ENCODE results near the gene STK11IP.

GRCh38 chr2:219566640-219567039 lies 31.0 kb upstream of the STK11IP start:
- TF ChIP-seq CTCF (IDR thresholded peaks at IDR 0.05; ENCODE audit: low read depth, low read length) (no peak), EZH2phosphoT487 (IDR thresholded peaks at IDR 0.05; ENCODE audit: low read depth) (no peak)
